WI38 (cell line): ENCODE measurements around the gene DYNC1LI1.
A peak's percentile ranks its signal among the peaks of the same experiment; 100 is the strongest.
"Not testable (repeated sequence)": the region's sequence is repeated elsewhere in the genome, so short reads cannot be mapped to it uniquely, and the experiment has no call there.

ENCODE experiments used
- H3K4me3 ChIP-seq: 2 replicates; pipeline ENCODE4 v1.5.1; 2011; ENCODE audit warnings: low read depth, mild to moderate bottlenecking, control low read depth, low read length
- CTCF ChIP-seq: IDR thresholded peaks from 2 replicates; pipeline ENCODE4 v1.5.1; 2012; ENCODE audit warnings: low read depth, mild to moderate bottlenecking, control low read depth, low read length

The DYNC1LI1 gene

DNA sequence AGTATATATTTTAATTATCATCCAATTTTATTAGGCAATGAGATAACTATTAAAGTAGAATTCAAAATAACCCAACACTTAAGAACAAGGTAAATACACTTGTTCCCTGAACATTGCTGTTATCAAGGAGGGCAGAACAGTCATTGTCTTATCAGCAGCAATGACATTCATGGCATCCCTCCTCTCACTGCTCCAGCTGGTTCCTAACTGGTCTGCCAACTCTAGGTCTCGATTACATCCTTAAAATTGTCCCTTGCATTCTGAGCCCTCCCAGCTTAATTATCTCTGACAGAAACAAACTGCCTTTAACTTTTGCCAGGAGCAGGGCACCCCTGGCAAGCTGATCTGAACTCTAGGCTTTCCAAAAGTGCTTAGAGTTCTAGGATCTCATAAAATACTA is 14.0 kb upstream of the DYNC1LI1 start:
- H3K4me3 ChIP-seq: no peak overlapping the region
- TF ChIP-seq CTCF: no peak

- TF ChIP-seq CTCF: no peak
- no peak overlapping the region for H3K4me3 ChIP-seq
These were observed 13.1 kb upstream of the DYNC1LI1 start for GRCh38 chr3:32583708-32584107.

DNA sequence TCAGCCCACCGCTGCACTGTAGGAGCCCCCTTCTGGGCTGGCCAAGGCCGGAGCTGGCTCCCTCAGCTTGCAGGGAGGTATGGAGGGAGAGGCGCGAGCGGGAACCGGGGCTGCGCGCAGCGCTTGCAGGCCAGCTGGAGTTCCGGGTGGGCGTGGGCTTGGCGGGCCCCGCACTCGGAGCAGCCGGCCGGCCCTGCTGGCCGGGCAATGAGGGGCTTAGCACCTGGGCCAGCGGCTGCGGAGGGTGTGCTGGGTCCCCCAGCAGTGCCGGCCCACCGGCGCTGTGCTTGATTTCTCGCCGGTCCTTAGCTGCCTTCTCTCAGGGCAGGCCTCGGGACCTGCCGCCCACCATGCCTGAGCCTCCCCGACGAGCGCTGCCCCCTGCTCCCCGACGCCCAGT is 8.0 kb upstream of the DYNC1LI1 start:
- H3K4me3 ChIP-seq: not testable (repeated sequence)

GRCh38 chr3:32577581-32578556 is 7.2 kb upstream of the DYNC1LI1 start:
- TF ChIP-seq CTCF: no peak
- peak overlapping the region; percentile 13 for H3K4me3 ChIP-seq

DNA sequence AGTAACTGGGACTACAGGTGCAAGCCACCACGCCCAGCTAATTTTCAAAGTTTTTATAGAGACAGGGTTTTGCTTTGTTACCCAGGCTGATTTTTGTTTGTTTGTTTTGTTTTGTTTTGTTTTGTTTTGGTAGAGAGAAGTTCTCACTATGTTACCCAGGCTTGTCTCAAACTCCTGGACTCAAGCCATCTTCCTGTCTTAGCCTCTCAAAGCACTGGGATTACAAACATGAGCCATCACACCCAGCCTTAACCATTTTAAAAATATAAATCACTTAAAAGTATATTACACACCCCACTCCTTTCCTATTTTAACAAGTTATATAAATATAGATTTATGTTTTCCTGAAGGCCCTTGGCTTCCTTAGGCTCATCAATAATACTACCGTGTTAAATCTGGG is 6.5 kb upstream of the DYNC1LI1 start:
- TF ChIP-seq CTCF: no peak
- H3K4me3 ChIP-seq: no peak overlapping the region

- no peak overlapping the region for H3K4me3 ChIP-seq
- TF ChIP-seq CTCF: no peak
These were observed 4.9 kb upstream of the DYNC1LI1 start for GRCh38 chr3:32575451-32576113.

GRCh38 chr3:32571192-32571485 is 481 bp upstream of the DYNC1LI1 start:
- no peak for TF ChIP-seq CTCF

More at GRCh38 chr3:32571192-32571485, 481 bp upstream of the DYNC1LI1 start:
- H3K4me3 ChIP-seq: peak overlapping the region; percentile 84
